ENCODE data around the gene MSMP.

Gene MSMP

DNA sequence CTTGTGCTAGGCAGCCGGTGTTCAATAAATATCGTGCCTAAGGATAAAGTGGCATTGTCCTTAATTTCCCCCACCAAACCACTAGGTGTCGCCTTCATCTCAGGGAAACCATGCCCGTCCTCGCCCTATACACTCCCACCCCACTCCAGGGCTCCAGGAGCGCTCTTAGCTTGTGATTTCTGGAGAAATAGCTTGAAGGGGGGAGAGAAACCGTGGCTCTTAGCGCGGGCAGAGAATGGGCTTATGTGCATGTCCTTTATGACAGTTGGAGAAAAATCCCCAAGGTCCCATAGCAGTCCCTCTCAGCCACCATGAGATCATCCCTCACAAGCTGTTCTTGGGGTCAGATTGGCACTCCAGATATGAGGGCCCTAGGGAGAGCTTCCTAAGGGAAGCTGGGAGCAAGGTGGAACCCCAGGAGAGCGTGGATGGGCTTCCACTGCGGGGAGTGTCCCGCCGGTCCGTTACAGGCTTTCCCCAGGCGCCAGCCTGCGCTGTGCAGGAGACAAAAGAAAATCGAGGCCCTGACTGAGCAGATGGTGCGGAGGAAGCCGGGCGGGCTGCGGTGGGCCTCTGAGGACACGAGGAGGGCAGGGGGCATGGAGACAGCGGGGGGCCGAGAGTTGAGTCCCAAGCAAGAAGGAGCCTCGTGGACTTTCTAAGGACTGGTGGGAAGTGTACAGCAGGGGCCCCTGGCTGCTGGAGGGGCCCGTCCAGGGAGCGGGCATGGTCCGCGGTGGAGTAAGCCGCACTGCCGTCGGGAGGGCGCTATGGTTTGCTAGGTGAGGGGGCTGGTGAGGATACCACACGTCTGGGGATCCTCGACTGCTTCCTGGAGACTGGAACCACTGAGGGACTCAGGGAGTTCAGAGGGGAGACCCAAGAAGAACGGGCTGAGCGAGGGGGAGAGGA is 36.6 kb upstream of the MSMP start:
- H3K4me1 Mint-ChIP-seq: peaks cover 39% of the 10 kb centered on the region
- peaks cover 18% of the 10 kb centered on the region for H3K36me3 Mint-ChIP-seq (ENCODE audit: low read depth)
- peak; percentile 70 for DNase-seq
- TF ChIP-seq, protein P1, sequence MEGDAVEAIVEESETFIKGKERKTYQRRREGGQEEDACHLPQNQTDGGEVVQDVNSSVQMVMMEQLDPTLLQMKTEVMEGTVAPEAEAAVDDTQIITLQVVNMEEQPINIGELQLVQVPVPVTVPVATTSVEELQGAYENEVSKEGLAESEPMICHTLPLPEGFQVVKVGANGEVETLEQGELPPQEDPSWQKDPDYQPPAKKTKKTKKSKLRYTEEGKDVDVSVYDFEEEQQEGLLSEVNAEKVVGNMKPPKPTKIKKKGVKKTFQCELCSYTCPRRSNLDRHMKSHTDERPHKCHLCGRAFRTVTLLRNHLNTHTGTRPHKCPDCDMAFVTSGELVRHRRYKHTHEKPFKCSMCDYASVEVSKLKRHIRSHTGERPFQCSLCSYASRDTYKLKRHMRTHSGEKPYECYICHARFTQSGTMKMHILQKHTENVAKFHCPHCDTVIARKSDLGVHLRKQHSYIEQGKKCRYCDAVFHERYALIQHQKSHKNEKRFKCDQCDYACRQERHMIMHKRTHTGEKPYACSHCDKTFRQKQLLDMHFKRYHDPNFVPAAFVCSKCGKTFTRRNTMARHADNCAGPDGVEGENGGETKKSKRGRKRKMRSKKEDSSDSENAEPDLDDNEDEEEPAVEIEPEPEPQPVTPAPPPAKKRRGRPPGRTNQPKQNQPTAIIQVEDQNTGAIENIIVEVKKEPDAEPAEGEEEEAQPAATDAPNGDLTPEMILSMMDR (IDR thresholded peaks at IDR 0.05): peak; percentile 69
- H3K9me3 Mint-ChIP-seq: no peaks in the 10 kb centered on the region
- peak overlapping the region; percentile 77 for H3K4me3 Mint-ChIP-seq
- peak overlapping the region; percentile 62 for H3K27ac Mint-ChIP-seq
- H3K27me3 Mint-ChIP-seq (ENCODE audit: low read depth, poor library complexity): peaks cover 4% of the 10 kb centered on the region

DNA sequence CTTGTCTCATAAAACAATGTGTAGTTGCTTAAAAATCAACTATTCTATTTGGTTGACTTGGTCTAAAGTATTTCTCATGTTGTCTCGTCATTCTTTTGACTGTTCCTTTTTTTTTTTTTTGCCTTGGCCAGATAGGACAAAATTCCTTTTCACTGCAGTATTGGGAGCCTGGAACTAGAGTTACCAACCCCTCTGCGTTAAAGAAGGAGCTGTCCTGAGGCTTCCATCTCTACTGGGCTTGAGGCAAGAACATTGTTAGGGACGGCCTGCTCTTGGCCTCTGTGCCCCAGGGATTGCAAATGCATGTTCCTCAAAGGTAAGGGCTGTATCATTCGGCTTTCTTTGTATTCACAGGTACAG is 35.9 kb upstream of the MSMP start:
- Mint-ChIP-seq H3K4me3 (no peak overlapping the region), H3K27ac (no peak overlapping the region), H3K36me3 (ENCODE audit: low read depth) (peaks cover 19% of the 10 kb centered on the region), H3K27me3 (ENCODE audit: low read depth, poor library complexity) (peaks cover 4% of the 10 kb centered on the region), H3K9me3 (no peaks in the 10 kb centered on the region), H3K4me1 (peaks cover 34% of the 10 kb centered on the region)
- TF ChIP-seq, protein P1 (IDR thresholded peaks at IDR 0.05): no peak
- no peak for DNase-seq

DNA sequence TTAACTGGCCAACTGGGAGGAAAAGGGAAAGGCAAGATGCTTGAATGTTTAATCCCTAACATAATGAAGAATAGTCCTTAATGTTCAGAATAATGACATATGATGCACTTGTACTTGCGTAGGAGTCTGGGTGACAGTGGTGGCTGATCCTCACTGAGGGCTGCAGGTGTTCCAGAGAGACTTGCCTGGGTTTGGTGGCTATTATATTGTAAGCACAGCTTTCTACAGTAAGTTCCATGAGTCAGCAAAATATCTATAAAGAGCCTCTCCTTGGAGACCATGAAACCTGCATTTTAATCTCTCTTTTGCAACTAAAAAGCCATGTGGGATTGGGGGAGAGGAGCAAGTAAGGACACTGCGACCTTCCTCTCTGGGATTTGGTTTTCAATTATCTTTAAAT is 35.5 kb upstream of the MSMP start:
- Mint-ChIP-seq H3K27me3 (ENCODE audit: low read depth, poor library complexity) (peaks cover 4% of the 10 kb centered on the region), H3K4me3 (no peak overlapping the region), H3K36me3 (ENCODE audit: low read depth) (peaks cover 19% of the 10 kb centered on the region), H3K9me3 (no peaks in the 10 kb centered on the region), H3K4me1 (peaks cover 31% of the 10 kb centered on the region), H3K27ac (no peak overlapping the region)
- TF ChIP-seq, protein P1 (IDR thresholded peaks at IDR 0.05): no peak
- DNase-seq: no peak

DNA sequence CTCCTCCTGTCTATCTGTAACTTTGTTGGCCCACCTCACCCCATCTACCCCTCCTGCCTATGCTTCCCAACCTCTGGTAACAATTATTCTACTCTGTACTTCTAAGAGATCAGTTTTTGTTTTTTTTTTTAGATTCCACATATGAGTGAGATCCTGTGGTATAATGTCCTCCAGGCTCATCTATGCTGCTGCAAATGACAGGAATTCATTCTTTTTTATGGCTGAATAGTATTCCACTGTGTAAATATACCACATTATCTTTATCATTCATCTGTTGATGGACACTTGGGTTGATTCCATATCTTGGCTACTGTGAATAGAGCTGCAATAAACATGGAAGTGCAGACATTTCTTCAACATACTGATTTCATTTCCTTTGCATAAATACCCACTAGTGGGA is 29.3 kb upstream of the MSMP start:
- H3K4me3 Mint-ChIP-seq: no peak overlapping the region
- peaks cover 5% of the 10 kb centered on the region for H3K27me3 Mint-ChIP-seq (ENCODE audit: low read depth, poor library complexity)
- DNase-seq: no peak
- H3K9me3 Mint-ChIP-seq: peaks cover 5% of the 10 kb centered on the region
- peaks cover 40% of the 10 kb centered on the region for H3K36me3 Mint-ChIP-seq (ENCODE audit: low read depth)
- TF ChIP-seq, protein P1 (IDR thresholded peaks at IDR 0.05): no peak
- peaks cover 9% of the 10 kb centered on the region for H3K4me1 Mint-ChIP-seq
- H3K27ac Mint-ChIP-seq: no peak overlapping the region

DNA sequence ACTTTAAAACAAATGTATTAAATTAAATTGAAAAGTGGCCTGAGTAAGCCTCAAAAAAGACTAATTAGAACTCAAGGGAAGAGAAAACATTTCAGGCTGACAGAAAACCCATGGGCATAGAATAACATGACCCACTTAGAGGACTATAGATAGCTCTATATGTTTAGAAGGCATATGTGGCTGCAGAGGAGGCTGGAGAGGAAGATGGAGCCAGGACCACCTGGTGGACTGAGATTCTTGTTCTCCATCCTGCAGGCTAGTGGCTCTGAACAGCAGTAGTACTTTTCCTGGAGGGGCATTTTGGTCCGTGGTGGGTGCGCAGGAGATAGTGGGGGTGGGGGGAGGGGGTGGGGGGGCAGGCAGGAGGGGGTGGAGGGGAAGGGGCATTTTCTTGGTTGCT is 27.0 kb upstream of the MSMP start:
- TF ChIP-seq, protein P1 (IDR thresholded peaks at IDR 0.05): no peak
- Mint-ChIP-seq H3K36me3 (ENCODE audit: low read depth) (peaks cover 26% of the 10 kb centered on the region), H3K4me3 (no peak overlapping the region), H3K27me3 (ENCODE audit: low read depth, poor library complexity) (peaks cover 5% of the 10 kb centered on the region), H3K9me3 (peaks cover 5% of the 10 kb centered on the region), H3K4me1 (peaks cover 20% of the 10 kb centered on the region), H3K27ac (no peak overlapping the region)
- DNase-seq: no peak

DNA sequence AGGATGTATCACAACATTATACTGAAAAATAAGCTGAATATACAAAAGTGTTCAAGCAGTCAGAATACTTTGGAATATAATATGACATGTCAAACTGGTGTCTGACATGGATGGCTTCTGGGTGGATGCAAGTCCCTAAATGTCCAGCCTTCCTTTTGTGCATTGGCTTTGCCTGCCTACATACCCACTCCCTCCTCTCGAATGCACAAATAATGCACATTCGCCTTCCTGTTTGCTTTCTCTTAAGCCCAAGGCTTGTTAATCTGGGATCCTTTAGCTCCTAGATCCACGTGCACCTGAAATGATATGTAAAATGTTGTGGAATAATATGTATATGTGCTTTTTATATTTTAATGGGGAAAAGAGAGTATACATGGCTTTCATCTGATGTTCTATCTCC is 24.4 kb upstream of the MSMP start:
- Mint-ChIP-seq H3K9me3 (peaks cover 4% of the 10 kb centered on the region), H3K4me1 (peaks cover 40% of the 10 kb centered on the region), H3K36me3 (ENCODE audit: low read depth) (peaks cover 12% of the 10 kb centered on the region), H3K27me3 (ENCODE audit: low read depth, poor library complexity) (peaks cover 3% of the 10 kb centered on the region), H3K27ac (no peak overlapping the region), H3K4me3 (no peak overlapping the region)
- no peak for DNase-seq
- TF ChIP-seq, protein P1 (IDR thresholded peaks at IDR 0.05): no peak
